WTC11 (cell line): ENCODE data around the gene FER1L5. TPM values are rescaled to one million over a fixed set of nuclear protein-coding genes. Genes with fewer than 3 reads are reported as not detected.

Source experiments
- ATAC-seq: fragments of 200-7000 bp; cut with Tn5 transposase; 2 replicates; pipeline ENCODE4 v1.10.0; 2021; ENCODE audit warnings: mild to moderate bottlenecking, moderate library complexity
- CTCF ChIA-PET: fragments of 300-600 bp; sonication (Branson Sonifier 250); formaldehyde crosslinking; loops from one replicate; lab custom pipeline; 2021; ENCODE audit warnings: antibody characterized with exemption; lab: Charles Lee
- POLR2A ChIA-PET: fragments of 350-600 bp; sonication (Branson Sonifier 250); formaldehyde crosslinking; loops from one replicate; lab custom pipeline; 2021; ENCODE audit warnings: antibody characterized with exemption; lab: Charles Lee
- DNase-seq: peaks from one replicate; pipeline ENCODE4 v3.0.0; 2021; ENCODE audit warnings: low spot score
- H3K27ac Mint-ChIP-seq: 2 replicates; pipeline ENCODE4 v1.8.0; 2021; ENCODE audit warnings: mixed read lengths
- H3K27me3 Mint-ChIP-seq: 2 replicates; pipeline ENCODE4 v1.8.0; 2021; ENCODE audit warnings: low read depth, mild to moderate bottlenecking, moderate library complexity, mixed read lengths
- H3K36me3 Mint-ChIP-seq: 2 replicates; pipeline ENCODE4 v1.8.0; 2021; ENCODE audit warnings: mixed read lengths
- H3K4me1 Mint-ChIP-seq: 2 replicates; pipeline ENCODE4 v1.8.0; 2022; ENCODE audit warnings: mixed read lengths
- H3K4me3 Mint-ChIP-seq: 2 replicates; pipeline ENCODE4 v1.8.0; 2021; ENCODE audit warnings: mild to moderate bottlenecking, moderate library complexity, mixed read lengths
- H3K9me3 Mint-ChIP-seq: 2 replicates; pipeline ENCODE4 v1.8.0; 2021; ENCODE audit warnings: mixed read lengths
- CBFB ChIP-seq: sonication (generic); formaldehyde crosslinking; IDR thresholded peaks from 2 replicates; pipeline ENCODE4 v1.8.1; 2022; ENCODE audit warnings: mild to moderate bottlenecking, low read depth, missing genetic modification reagents
- E2F5 ChIP-seq: sonication (generic); formaldehyde crosslinking; IDR thresholded peaks from 2 replicates; pipeline ENCODE4 v1.8.1; 2022; ENCODE audit warnings: mild to moderate bottlenecking, moderate library complexity, missing genetic modification reagents
- ELF4 ChIP-seq: sonication (generic); formaldehyde crosslinking; IDR thresholded peaks from 2 replicates; pipeline ENCODE4 v1.8.1; 2022; ENCODE audit warnings: low read depth, mild to moderate bottlenecking, moderate library complexity, missing genetic modification reagents
- ERG ChIP-seq: fragments of 250-450 bp; sonication (Bioruptor Pico); IDR thresholded peaks from 2 replicates; pipeline ENCODE4 v1.8.0; 2021; ENCODE audit warnings: mild to moderate bottlenecking
- HMGA2 ChIP-seq: fragments of 250-450 bp; sonication (Bioruptor Pico); IDR thresholded peaks from 2 replicates; pipeline ENCODE4 v1.4.0; 2021; ENCODE audit warnings: mild to moderate bottlenecking, moderate library complexity
- NFE2L1 ChIP-seq: sonication (generic); formaldehyde crosslinking; IDR thresholded peaks from 2 replicates; pipeline ENCODE4 v1.8.1; 2023; ENCODE audit warnings: missing genetic modification reagents
- PRRX2 ChIP-seq: fragments of 250-450 bp; sonication (Bioruptor Pico); IDR thresholded peaks from 2 replicates; pipeline ENCODE4 v1.8.0; 2021; ENCODE audit warnings: mild to moderate bottlenecking
- RELA ChIP-seq: sonication (generic); formaldehyde crosslinking; IDR thresholded peaks from 2 replicates; pipeline ENCODE4 v1.8.1; 2022; ENCODE audit warnings: missing genetic modification reagents, mild to moderate bottlenecking, borderline replicate concordance
- SMAD3 ChIP-seq: sonication (generic); formaldehyde crosslinking; IDR thresholded peaks from 2 replicates; pipeline ENCODE4 v1.8.0; 2022; ENCODE audit warnings: missing genetic modification reagents, mild to moderate bottlenecking, borderline replicate concordance
- STAT6 ChIP-seq: sonication (generic); formaldehyde crosslinking; conservative IDR thresholded peaks from 2 replicates; pipeline ENCODE4 v1.8.1; 2023; ENCODE audit warnings: mild to moderate bottlenecking, low read depth, missing genetic modification reagents, moderate library complexity
- ZBTB21 ChIP-seq: sonication (generic); formaldehyde crosslinking; IDR thresholded peaks from 2 replicates; pipeline ENCODE4 v1.8.1; 2023; ENCODE audit warnings: mild to moderate bottlenecking, missing genetic modification reagents, borderline replicate concordance
- ZNF121 ChIP-seq: sonication (generic); formaldehyde crosslinking; IDR thresholded peaks from 2 replicates; pipeline ENCODE4 v1.8.0; 2023; ENCODE audit warnings: missing genetic modification reagents
- ZNF138 ChIP-seq: sonication (generic); formaldehyde crosslinking; conservative IDR thresholded peaks from 2 replicates; pipeline ENCODE4 v1.8.1; 2022; ENCODE audit warnings: mild to moderate bottlenecking, moderate library complexity, missing genetic modification reagents
- ZNF671 ChIP-seq: fragments of 250-450 bp; sonication (Bioruptor Pico); IDR thresholded peaks from 2 replicates; pipeline ENCODE4 v1.8.0; 2021; ENCODE audit warnings: mild to moderate bottlenecking
- total RNA-seq: library from RNA; stranded (reverse); gene quantifications from 3 replicates; pipeline ENCODE4 v1.2.3, GENCODE V29; 2021
- TF ChIP-seq, protein P1 (sequence below): fragments of 250-450 bp; sonication (Bioruptor Pico); IDR thresholded peaks from 2 replicates; pipeline ENCODE4 v1.9.0; 2021; ENCODE audit warnings: mild to moderate bottlenecking
- TF ChIP-seq, protein P2 (sequence below): fragments of 250-450 bp; sonication (Bioruptor Pico); IDR thresholded peaks from 2 replicates; pipeline ENCODE4 v1.9.0; 2021; ENCODE audit warnings: mild to moderate bottlenecking
- TF ChIP-seq, protein P3 (sequence below): sonication (generic); formaldehyde crosslinking; IDR thresholded peaks from 2 replicates; pipeline ENCODE4 v1.8.1; 2022; ENCODE audit warnings: mild to moderate bottlenecking, missing genetic modification reagents, moderate library complexity, borderline replicate concordance
- TF ChIP-seq, protein P4 (sequence below): sonication (generic); formaldehyde crosslinking; conservative IDR thresholded peaks from 2 replicates; pipeline ENCODE4 v1.8.1; 2022; ENCODE audit warnings: mild to moderate bottlenecking, missing genetic modification reagents

FER1L5 gene
- total RNA-seq, 1 experiment from 2014 or later = 1.4 TPM

- TF ChIP-seq STAT6 (CRISPR knock-in tag) = no peak
- TF ChIP-seq, protein P1, sequence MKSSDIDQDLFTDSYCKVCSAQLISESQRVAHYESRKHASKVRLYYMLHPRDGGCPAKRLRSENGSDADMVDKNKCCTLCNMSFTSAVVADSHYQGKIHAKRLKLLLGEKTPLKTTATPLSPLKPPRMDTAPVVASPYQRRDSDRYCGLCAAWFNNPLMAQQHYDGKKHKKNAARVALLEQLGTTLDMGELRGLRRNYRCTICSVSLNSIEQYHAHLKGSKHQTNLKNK = no peak
- no peak for TF ChIP-seq ZBTB21 (CRISPR knock-in tag)
- no peak for TF ChIP-seq E2F5 (CRISPR knock-in tag)
- no peak for TF ChIP-seq CBFB (CRISPR knock-in tag)
- TF ChIP-seq PRRX2 (CRISPR knock-in tag) = no peak
- TF ChIP-seq ZNF671 (CRISPR knock-in tag) = no peak
- TF ChIP-seq HMGA2 = no peak
- TF ChIP-seq, all 79 proteins: peak for 0
Measured at GRCh38 chr2:96733931-96734330, 91.4 kb downstream of the FER1L5 start (continued).

DNA sequence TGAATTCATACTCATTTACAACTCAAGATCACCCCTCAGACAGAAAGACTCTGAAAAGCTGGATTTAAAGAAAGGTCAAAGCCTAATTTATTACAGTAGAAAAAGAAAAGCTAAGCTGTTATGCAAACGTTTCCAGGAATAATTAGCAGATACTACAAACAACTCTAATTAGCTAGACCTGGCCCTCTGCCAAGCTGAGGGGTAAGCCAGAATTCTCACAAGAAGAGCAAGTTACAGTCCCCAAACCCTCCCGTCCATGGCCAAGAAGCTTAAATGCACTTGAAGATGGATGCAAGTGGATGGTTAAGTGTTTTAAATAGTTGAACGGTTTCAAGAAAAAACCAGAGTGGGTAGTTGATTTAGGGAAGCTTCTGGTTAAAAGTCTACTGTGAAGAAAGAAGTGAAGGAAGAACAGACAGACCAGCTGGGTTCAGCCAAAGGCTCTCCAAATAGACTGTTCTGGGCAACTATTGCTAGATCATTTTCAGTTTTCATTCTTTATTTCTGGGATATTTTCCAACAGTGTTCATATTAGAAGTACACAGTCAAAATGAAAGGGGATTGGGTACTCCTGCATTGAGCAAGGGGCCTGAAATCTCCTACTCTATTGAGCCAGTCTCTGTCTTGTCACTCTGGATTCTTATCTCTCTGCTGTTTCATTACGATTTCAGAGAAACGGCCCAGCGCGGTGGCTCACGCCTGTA, 92.5 kb downstream of the FER1L5 start:
- Mint-ChIP-seq H3K9me3 (no peaks in the 10 kb centered on the region), H3K4me3 (no peak overlapping the region), H3K27ac (no peak overlapping the region; the same call in 1 of the 2 replicates), H3K36me3 (peaks cover 52% of the 10 kb centered on the region), H3K27me3 (no peaks in the 10 kb centered on the region), H3K4me1 (peaks cover 8% of the 10 kb centered on the region)
- no peak for TF ChIP-seq ZNF671 (CRISPR knock-in tag)
- DNase-seq (no peak), ATAC-seq (no peak)
- ChIA-PET POLR2A (no interaction called here), CTCF (no interaction called here)

DNA sequence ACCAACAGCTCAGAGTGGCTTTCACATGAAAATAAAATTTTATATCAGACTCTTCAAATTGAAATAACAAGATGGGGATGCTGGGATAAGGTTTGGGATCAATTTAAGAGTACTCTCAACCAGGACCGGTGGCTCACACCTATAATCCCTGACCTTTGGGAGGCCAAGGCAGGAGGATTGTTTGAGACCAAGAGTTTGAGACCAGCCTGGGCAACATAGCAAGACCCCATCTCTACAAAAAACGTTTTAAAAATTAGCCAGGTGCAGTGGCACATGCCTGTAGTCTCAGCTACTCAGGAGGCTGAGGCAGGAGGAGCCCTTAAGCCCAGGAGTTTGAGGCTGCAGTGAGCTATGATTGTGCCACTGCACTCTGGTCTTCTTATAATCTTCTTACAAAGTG, 94.7 kb downstream of the FER1L5 start:
- Mint-ChIP-seq H3K36me3 (peaks cover 36% of the 10 kb centered on the region), H3K27ac (no peak overlapping the region), H3K4me1 (peaks cover 14% of the 10 kb centered on the region), H3K9me3 (no peaks in the 10 kb centered on the region), H3K4me3 (no peak overlapping the region), H3K27me3 (no peaks in the 10 kb centered on the region)
- ATAC-seq (no peak), DNase-seq (no peak)
- POLR2A ChIA-PET = no interaction called here
- CTCF ChIA-PET = no interaction called here
- TF ChIP-seq, protein P2, sequence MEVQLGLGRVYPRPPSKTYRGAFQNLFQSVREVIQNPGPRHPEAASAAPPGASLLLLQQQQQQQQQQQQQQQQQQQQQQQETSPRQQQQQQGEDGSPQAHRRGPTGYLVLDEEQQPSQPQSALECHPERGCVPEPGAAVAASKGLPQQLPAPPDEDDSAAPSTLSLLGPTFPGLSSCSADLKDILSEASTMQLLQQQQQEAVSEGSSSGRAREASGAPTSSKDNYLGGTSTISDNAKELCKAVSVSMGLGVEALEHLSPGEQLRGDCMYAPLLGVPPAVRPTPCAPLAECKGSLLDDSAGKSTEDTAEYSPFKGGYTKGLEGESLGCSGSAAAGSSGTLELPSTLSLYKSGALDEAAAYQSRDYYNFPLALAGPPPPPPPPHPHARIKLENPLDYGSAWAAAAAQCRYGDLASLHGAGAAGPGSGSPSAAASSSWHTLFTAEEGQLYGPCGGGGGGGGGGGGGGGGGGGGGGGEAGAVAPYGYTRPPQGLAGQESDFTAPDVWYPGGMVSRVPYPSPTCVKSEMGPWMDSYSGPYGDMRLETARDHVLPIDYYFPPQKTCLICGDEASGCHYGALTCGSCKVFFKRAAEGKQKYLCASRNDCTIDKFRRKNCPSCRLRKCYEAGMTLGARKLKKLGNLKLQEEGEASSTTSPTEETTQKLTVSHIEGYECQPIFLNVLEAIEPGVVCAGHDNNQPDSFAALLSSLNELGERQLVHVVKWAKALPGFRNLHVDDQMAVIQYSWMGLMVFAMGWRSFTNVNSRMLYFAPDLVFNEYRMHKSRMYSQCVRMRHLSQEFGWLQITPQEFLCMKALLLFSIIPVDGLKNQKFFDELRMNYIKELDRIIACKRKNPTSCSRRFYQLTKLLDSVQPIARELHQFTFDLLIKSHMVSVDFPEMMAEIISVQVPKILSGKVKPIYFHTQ (CRISPR knock-in tag) = no peak
- TF ChIP-seq, protein P3, sequence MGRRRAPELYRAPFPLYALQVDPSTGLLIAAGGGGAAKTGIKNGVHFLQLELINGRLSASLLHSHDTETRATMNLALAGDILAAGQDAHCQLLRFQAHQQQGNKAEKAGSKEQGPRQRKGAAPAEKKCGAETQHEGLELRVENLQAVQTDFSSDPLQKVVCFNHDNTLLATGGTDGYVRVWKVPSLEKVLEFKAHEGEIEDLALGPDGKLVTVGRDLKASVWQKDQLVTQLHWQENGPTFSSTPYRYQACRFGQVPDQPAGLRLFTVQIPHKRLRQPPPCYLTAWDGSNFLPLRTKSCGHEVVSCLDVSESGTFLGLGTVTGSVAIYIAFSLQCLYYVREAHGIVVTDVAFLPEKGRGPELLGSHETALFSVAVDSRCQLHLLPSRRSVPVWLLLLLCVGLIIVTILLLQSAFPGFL (CRISPR knock-in tag) = no peak
- 0 out of 2 replicates have a peak, but pooled peaks have one; percentile 3 for TF ChIP-seq ZNF121 (CRISPR knock-in tag)

- ATAC-seq = no peak
- peaks cover 34% of the 10 kb centered on the region for H3K36me3 Mint-ChIP-seq
- no peaks in the 10 kb centered on the region for H3K27me3 Mint-ChIP-seq
- no peak for DNase-seq
- H3K27ac Mint-ChIP-seq = no peak overlapping the region
- POLR2A ChIA-PET = no interaction called here
- CTCF ChIA-PET = no interaction called here
- H3K4me3 Mint-ChIP-seq = no peak overlapping the region
- no peaks in the 10 kb centered on the region for H3K9me3 Mint-ChIP-seq
- peaks cover 14% of the 10 kb centered on the region for H3K4me1 Mint-ChIP-seq
- TF ChIP-seq RELA (CRISPR knock-in tag) (no peak), ZNF138 (CRISPR knock-in tag) (no peak), ERG (CRISPR knock-in tag) (no peak), ELF4 (no peak), SMAD3 (CRISPR knock-in tag) (no peak), NFE2L1 (CRISPR knock-in tag) (no peak)
- TF ChIP-seq, protein P4, sequence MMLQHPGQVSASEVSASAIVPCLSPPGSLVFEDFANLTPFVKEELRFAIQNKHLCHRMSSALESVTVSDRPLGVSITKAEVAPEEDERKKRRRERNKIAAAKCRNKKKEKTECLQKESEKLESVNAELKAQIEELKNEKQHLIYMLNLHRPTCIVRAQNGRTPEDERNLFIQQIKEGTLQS (CRISPR knock-in tag) = no peak
Measured at GRCh38 chr2:96737831-96738230, 95.3 kb downstream of the FER1L5 start.
